Gastroesophageal sphincter (tissue), 3 donors: Measurements from ENCODE around the gene PTPRU.

Experiments
- EP300 ChIP-seq: sonication (generic); formaldehyde crosslinking; IDR thresholded peaks from one replicate; pipeline ENCODE4 v1.6.1; 2017; ENCODE audit warnings: antibody characterized with exemption, mild to moderate bottlenecking
- POLR2A ChIP-seq, 2 donors: fragments of 450-650 bp; IDR thresholded peaks; one replicate each; pipeline ENCODE4 v1.6.1; 2017; ENCODE audit warnings: antibody characterized with exemption in 2 of 2, mild to moderate bottlenecking in 2 of 2, moderate library complexity in 1 of 2
- POLR2AphosphoS5 ChIP-seq: sonication (generic); formaldehyde crosslinking; IDR thresholded peaks from one replicate; pipeline ENCODE4 v1.6.1; 2017; ENCODE audit warnings: antibody characterized with exemption
- TF ChIP-seq, protein P1 (sequence below), 4 experiments: fragments of 200-600 bp in 2 of 4; fragments of 450-650 bp in 2 of 4; sonication (generic) in 1 of 4; IDR thresholded peaks; one replicate each; pipeline ENCODE4 v1.5.1; 2017 to 2019; ENCODE audit warnings: antibody characterized with exemption in 4 of 4, mild to moderate bottlenecking in 2 of 4, moderate library complexity in 2 of 4

DNA sequence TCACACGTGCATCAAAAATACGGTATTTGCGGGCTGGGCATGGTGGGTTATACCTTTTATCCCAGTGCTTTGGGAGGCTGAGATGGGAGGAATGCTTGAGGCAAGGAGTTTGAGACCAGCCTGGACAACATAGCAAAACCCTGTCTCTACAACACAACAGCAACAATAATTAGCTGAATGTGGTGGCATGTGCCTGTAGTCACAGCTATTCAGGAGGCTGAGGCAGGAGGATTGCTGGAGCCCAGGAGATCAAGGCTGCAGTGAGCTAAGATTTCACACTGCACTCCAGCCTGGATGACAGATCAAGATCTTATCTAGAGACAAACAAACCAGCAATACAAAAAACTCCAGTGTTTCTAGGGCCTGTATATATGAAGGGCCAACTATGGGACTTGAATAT lies 30.6 kb downstream of the PTPRU start:
- TF ChIP-seq, protein P1, sequence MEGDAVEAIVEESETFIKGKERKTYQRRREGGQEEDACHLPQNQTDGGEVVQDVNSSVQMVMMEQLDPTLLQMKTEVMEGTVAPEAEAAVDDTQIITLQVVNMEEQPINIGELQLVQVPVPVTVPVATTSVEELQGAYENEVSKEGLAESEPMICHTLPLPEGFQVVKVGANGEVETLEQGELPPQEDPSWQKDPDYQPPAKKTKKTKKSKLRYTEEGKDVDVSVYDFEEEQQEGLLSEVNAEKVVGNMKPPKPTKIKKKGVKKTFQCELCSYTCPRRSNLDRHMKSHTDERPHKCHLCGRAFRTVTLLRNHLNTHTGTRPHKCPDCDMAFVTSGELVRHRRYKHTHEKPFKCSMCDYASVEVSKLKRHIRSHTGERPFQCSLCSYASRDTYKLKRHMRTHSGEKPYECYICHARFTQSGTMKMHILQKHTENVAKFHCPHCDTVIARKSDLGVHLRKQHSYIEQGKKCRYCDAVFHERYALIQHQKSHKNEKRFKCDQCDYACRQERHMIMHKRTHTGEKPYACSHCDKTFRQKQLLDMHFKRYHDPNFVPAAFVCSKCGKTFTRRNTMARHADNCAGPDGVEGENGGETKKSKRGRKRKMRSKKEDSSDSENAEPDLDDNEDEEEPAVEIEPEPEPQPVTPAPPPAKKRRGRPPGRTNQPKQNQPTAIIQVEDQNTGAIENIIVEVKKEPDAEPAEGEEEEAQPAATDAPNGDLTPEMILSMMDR (IDR thresholded peaks at IDR 0.05) = no peak
- TF ChIP-seq POLR2A (IDR thresholded peaks at IDR 0.05) = no peak
- TF ChIP-seq EP300 = no peak
- no peak for TF ChIP-seq POLR2AphosphoS5
